ENCODE data around the gene CYP2E1.
"Not testable (repeated sequence)": the region's sequence is repeated elsewhere in the genome, so short reads cannot be mapped to it uniquely, and the experiment has no call there.

Gene CYP2E1

GRCh38 chr10:133541441-133541975 is 14.3 kb downstream of the CYP2E1 start:
- not testable (repeated sequence) for H3K36me3 Mint-ChIP-seq (ENCODE audit: low read depth); H3K27ac Mint-ChIP-seq; H3K9me3 Mint-ChIP-seq; DNase-seq; H3K4me3 Mint-ChIP-seq; H3K4me1 Mint-ChIP-seq (ENCODE audit: low read depth)
- peaks cover 17% of the 10 kb centered on the region for H3K27me3 Mint-ChIP-seq

- H3K27me3 Mint-ChIP-seq: peaks cover 47% of the 10 kb centered on the region
- no peak overlapping the region for H3K27ac Mint-ChIP-seq
- peaks cover 3% of the 10 kb centered on the region for H3K4me1 Mint-ChIP-seq (ENCODE audit: low read depth)
- DNase-seq: no peak
- H3K36me3 Mint-ChIP-seq (ENCODE audit: low read depth): no peaks in the 10 kb centered on the region
- peaks cover 10% of the 10 kb centered on the region for H3K9me3 Mint-ChIP-seq
- H3K4me3 Mint-ChIP-seq: no peak overlapping the region
These were observed 17.3 kb downstream of the CYP2E1 start for GRCh38 chr10:133544506-133544905.

DNA sequence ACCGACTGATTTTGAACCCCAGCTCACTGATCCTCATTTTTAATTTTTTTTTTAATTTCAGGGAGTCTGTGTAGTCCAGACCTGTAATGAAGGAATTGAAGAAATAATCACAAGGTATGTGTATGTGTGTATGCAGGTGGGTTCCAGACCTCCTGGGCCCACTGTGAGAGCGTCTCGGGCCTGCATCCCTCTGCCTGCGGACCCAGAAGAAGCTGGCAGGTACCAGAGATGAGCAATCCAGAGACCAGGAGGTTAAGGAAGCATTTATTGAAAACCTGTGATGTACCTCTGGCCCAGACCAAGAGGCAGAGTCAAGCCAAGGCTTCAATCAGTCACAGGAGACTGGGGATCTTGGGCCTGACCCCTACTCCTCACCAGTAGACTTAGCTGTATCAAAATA is 27.4 kb downstream of the CYP2E1 start:
- H3K27ac Mint-ChIP-seq: no peak overlapping the region
- H3K27me3 Mint-ChIP-seq: peaks cover 24% of the 10 kb centered on the region
- H3K9me3 Mint-ChIP-seq: no peaks in the 10 kb centered on the region
- DNase-seq: no peak
- no peak overlapping the region for H3K4me3 Mint-ChIP-seq
- no peaks in the 10 kb centered on the region for H3K4me1 Mint-ChIP-seq (ENCODE audit: low read depth)
- H3K36me3 Mint-ChIP-seq (ENCODE audit: low read depth): no peaks in the 10 kb centered on the region

GRCh38 chr10:133555521-133555920 is 28.4 kb downstream of the CYP2E1 start:
- Mint-ChIP-seq H3K27ac (no peak overlapping the region), H3K36me3 (ENCODE audit: low read depth) (no peaks in the 10 kb centered on the region), H3K4me1 (ENCODE audit: low read depth) (no peaks in the 10 kb centered on the region), H3K4me3 (no peak overlapping the region), H3K27me3 (peaks cover 19% of the 10 kb centered on the region), H3K9me3 (no peaks in the 10 kb centered on the region)
- no peak for DNase-seq

DNA sequence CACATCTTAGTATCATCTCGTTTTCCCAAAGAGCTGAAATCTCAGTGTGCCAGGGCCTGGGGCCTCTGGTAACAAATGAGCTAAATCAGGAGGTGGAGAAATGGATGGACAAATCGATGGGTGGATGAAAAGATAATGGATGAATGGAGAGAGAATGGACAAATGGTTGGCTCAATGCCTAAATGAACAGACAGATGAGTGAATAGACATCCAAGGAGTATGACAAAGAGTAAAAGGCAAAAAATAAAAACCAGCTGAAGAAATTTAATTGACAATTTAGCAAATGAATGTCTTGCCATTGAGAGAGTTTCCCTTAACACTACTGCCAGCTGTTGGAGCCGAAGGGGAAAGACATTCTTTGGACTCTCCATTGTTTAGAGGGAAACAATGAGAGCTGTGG is 30.2 kb downstream of the CYP2E1 start:
- Mint-ChIP-seq H3K9me3 (no peaks in the 10 kb centered on the region), H3K4me3 (no peak overlapping the region), H3K27me3 (peaks cover 12% of the 10 kb centered on the region), H3K36me3 (ENCODE audit: low read depth) (no peaks in the 10 kb centered on the region), H3K4me1 (ENCODE audit: low read depth) (no peaks in the 10 kb centered on the region), H3K27ac (no peak overlapping the region)
- DNase-seq: no peak

DNA sequence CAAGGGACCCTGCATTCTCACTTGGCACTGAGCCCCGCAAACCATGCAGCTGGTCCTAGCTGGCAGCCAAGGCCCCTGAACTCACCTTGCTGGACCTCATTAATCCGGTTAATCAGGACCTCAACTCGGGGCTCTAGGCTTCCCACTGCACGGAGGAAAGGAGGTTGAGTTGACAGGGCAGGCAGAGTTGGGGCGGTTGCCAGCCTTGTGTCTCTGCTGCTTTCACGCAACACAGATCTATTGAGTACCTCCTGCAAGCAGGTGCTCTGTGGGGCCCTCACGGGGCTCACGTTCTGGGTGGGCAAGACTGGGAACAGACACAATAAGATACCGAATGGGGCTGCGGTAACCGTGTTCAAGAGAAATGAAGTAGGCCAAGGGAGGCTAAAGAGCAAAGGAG is 32.1 kb downstream of the CYP2E1 start:
- H3K27ac Mint-ChIP-seq: no peak overlapping the region
- no peak for DNase-seq
- no peaks in the 10 kb centered on the region for H3K9me3 Mint-ChIP-seq
- no peak overlapping the region for H3K4me3 Mint-ChIP-seq
- no peaks in the 10 kb centered on the region for H3K36me3 Mint-ChIP-seq (ENCODE audit: low read depth)
- peaks cover 9% of the 10 kb centered on the region for H3K27me3 Mint-ChIP-seq
- no peaks in the 10 kb centered on the region for H3K4me1 Mint-ChIP-seq (ENCODE audit: low read depth)

DNA sequence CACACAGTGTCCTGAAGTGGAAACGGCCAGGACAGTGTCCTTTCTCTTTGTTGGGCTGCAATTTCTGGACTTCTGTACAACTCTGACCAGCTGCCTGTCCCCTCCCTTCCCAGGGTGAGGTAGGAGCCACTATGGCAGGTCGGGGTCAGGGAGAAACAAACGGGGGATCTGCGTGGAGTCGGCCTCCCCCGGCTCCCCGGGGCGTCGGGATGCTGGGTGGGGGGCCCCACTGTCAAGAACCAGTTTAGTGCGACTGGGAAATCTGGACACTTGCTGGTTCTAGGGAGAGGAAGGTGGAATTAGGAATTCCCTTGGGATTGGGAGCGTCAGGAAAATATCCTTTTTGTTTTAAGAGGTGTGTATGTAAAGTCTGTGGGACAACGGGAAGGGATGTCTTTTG is 37.7 kb downstream of the CYP2E1 start:
- Mint-ChIP-seq H3K27me3 (peaks cover 14% of the 10 kb centered on the region), H3K27ac (no peak overlapping the region), H3K9me3 (no peaks in the 10 kb centered on the region), H3K36me3 (ENCODE audit: low read depth) (no peaks in the 10 kb centered on the region), H3K4me1 (ENCODE audit: low read depth) (no peaks in the 10 kb centered on the region), H3K4me3 (no peak overlapping the region)
- DNase-seq: no peak

- Mint-ChIP-seq H3K9me3 (no peaks in the 10 kb centered on the region), H3K27ac (no peak within 1 kb of the TSS), H3K4me3 (no peak within 1 kb of the TSS), H3K36me3 (ENCODE audit: low read depth) (no peaks in the 10 kb centered on the region), H3K4me1 (ENCODE audit: low read depth) (no peaks in the 10 kb centered on the region), H3K27me3 (peaks cover 14% of the 10 kb centered on the region)
- DNase-seq: no peak
These were observed 38.5 kb downstream of the CYP2E1 start, which contains the start of gene SYCE1 for GRCh38 chr10:133565441-133566294. Gene SYCE1 (minus strand): TSS chr10:133565583. CDS start chr10:133565529, 54 bp downstream.

DNA sequence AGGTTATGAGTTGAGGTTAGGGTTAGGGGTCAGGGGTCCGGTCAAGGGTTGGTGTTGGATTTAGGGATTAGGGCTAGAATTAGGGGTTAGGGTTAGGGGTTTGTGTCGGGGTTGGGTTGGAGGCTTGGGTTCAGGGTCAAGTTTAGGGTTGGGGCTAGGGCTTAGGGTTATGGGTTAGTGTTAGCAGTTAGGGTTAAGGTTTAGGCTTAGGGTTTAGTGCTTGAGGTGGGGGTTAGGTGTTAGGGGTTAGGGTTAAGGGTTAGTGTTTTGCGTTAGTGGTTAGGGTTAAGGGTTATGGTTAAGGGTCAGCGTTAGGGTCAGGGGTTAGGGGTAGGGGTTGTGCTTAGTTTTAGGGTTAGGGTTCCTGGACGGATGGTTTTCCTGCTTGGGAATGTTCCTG is 40.0 kb downstream of the CYP2E1 start:
- H3K4me1 Mint-ChIP-seq (ENCODE audit: low read depth): no peaks in the 10 kb centered on the region
- no peaks in the 10 kb centered on the region for H3K36me3 Mint-ChIP-seq (ENCODE audit: low read depth)
- no peak overlapping the region for H3K4me3 Mint-ChIP-seq
- peaks cover 2% of the 10 kb centered on the region for H3K9me3 Mint-ChIP-seq
- peaks cover 14% of the 10 kb centered on the region for H3K27me3 Mint-ChIP-seq
- H3K27ac Mint-ChIP-seq: no peak overlapping the region
- DNase-seq: no peak

DNA sequence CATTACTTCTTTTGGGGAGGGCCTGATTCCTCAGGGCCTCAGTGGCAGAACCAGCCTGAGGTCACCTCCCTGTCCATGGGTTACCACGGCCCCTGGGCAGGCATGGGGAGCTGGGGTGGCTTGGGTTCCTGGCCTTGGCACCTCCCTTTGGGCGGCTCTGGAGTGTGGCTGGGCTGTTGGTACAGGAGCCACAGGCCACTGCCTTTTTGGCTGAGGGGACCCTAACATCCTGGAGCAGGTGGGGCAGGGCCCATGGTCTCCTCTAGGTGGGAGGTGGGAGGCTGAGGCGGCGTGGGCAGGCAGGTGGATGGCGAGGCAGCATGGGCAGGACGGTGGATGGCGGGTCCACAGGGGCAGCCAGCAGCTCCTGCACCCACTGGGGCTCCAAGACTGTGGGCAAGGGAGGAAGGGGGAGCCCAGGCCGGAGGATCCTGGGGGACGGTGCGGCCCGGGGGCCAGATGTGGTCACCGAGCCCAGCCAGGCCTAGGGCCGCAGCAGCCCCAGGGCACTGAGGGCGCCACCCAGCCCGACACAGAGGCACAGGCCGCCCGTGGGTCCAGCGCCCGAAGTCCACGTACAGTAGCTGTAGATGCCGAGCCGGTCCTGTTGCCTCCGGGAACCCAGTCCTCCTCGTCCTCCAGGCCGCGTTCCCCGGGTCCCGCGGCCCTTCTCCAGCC is 40.6 kb downstream of the CYP2E1 start:
- H3K4me3 Mint-ChIP-seq: no peak overlapping the region
- no peaks in the 10 kb centered on the region for H3K36me3 Mint-ChIP-seq (ENCODE audit: low read depth)
- peaks cover 14% of the 10 kb centered on the region for H3K27me3 Mint-ChIP-seq
- no peak overlapping the region for H3K27ac Mint-ChIP-seq
- DNase-seq: no peak
- peaks cover 3% of the 10 kb centered on the region for H3K9me3 Mint-ChIP-seq
- H3K4me1 Mint-ChIP-seq (ENCODE audit: low read depth): no peaks in the 10 kb centered on the region

GRCh38 chr10:133568287-133568614 is 41.1 kb downstream of the CYP2E1 start:
- Mint-ChIP-seq H3K27ac (no peak overlapping the region), H3K27me3 (peaks cover 14% of the 10 kb centered on the region), H3K36me3 (ENCODE audit: low read depth) (peaks cover 2% of the 10 kb centered on the region)

GRCh38 chr10:133568831-133569527 is 41.8 kb downstream of the CYP2E1 start:
- H3K27ac Mint-ChIP-seq; H3K4me3 Mint-ChIP-seq; DNase-seq; H3K36me3 Mint-ChIP-seq (ENCODE audit: low read depth); H3K4me1 Mint-ChIP-seq (ENCODE audit: low read depth): not testable (repeated sequence)
- H3K9me3 Mint-ChIP-seq: peaks cover 10% of the 10 kb centered on the region
- peaks cover 14% of the 10 kb centered on the region for H3K27me3 Mint-ChIP-seq

More at GRCh38 chr10:133568287-133568614, 41.1 kb downstream of the CYP2E1 start:
- Mint-ChIP-seq H3K4me1 (ENCODE audit: low read depth) (no peaks in the 10 kb centered on the region), H3K4me3 (no peak overlapping the region), H3K9me3 (peaks cover 6% of the 10 kb centered on the region)
- DNase-seq: no peak

DNA sequence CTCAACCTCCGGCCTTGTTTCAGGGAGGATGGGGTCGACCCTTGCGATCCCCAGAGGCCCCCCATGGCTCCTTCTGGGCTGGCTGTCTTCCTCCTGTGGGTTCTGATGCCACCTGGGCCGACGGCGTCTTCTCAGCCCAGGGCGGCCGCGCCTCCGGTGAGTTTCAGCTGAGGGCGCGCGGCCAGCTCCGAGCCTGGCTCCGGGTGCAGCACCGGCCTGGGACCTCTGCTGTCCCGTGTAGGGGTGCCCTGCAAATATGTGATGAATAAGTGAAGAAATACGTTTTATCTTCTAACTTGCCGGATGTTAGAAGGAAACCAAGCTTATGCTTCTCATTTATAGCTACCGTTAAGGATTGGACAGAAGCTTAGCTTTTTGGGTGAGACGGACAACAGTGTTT is 42.6 kb downstream of the CYP2E1 start:
- not testable (repeated sequence) for H3K27me3 Mint-ChIP-seq; H3K36me3 Mint-ChIP-seq (ENCODE audit: low read depth); H3K4me1 Mint-ChIP-seq (ENCODE audit: low read depth); DNase-seq; H3K27ac Mint-ChIP-seq; H3K4me3 Mint-ChIP-seq
- peaks cover 14% of the 10 kb centered on the region for H3K9me3 Mint-ChIP-seq

DNA sequence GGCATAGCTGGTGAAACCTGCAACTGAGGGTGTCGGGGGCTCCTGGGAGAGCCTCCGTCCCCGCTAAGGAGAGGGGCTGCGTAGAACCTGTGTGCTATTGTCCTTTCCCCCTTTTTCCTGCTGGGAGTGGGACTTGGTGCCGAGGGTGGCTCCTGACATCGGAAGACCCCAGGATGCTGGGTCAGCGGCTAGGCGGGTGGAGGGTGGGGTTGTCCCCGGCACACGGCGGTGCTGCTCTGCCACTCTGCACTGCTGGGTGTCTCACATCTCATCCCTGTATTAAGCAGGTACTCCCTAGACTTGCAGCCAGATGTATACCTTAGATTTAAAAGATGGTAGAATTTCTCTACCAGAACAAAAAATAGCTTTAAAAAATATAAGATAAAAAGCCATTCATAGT is 44.9 kb downstream of the CYP2E1 start:
- H3K4me3 Mint-ChIP-seq; H3K4me1 Mint-ChIP-seq (ENCODE audit: low read depth); H3K27me3 Mint-ChIP-seq; H3K27ac Mint-ChIP-seq; H3K36me3 Mint-ChIP-seq (ENCODE audit: low read depth); DNase-seq: not testable (repeated sequence)
- peaks cover 14% of the 10 kb centered on the region for H3K9me3 Mint-ChIP-seq

All from activated T-cell treated with anti-CD3 and anti-CD28 coated beads, Interleukin-2, amount 50 U/mL, for 24 hours (primary cell).